ENCODE results near the gene CDYL2.
A peak's percentile ranks its signal among the peaks of the same experiment; 100 is the strongest.

Gene CDYL2

GRCh38 chr16:80569440-80570105, 234.8 kb downstream of the CDYL2 start:
- TF ChIP-seq CTCF (IDR thresholded peaks at IDR 0.05; ENCODE audit: low read depth, low read length), result no peak
- DNase-seq (ENCODE audit: low read depth, low spot score), result peak; percentile 83
- no peak overlapping the region for H3K4me3 ChIP-seq (ENCODE audit: low read depth, low read length)
- in situ Hi-C loops (cut with HindIII; ENCODE audit: low sequenced_read_pairs), result no loop called here

GRCh38 chr16:80564394-80564793, 240.0 kb downstream of the CDYL2 start:
- TF ChIP-seq CTCF (IDR thresholded peaks at IDR 0.05; ENCODE audit: low read depth, low read length), result no peak
- no peak overlapping the region for H3K4me3 ChIP-seq (ENCODE audit: low read depth, low read length)
- no peak for DNase-seq (ENCODE audit: low read depth, low spot score)
- in situ Hi-C loops (cut with HindIII; ENCODE audit: low sequenced_read_pairs), result no loop called here

GRCh38 chr16:80563066-80563465, 241.3 kb downstream of the CDYL2 start:
- no peak for DNase-seq (ENCODE audit: low read depth, low spot score)
- in situ Hi-C loops (cut with HindIII; ENCODE audit: low sequenced_read_pairs), result no loop called here
- TF ChIP-seq CTCF (IDR thresholded peaks at IDR 0.05; ENCODE audit: low read depth, low read length), result no peak

GRCh38 chr16:80559369-80559768, 245.0 kb downstream of the CDYL2 start:
- no peak for DNase-seq (ENCODE audit: low read depth, low spot score)
- in situ Hi-C loops (cut with HindIII; ENCODE audit: low sequenced_read_pairs), result no loop called here
- H3K4me3 ChIP-seq (ENCODE audit: low read depth, low read length), result no peak overlapping the region
- no peak for TF ChIP-seq CTCF (IDR thresholded peaks at IDR 0.05; ENCODE audit: low read depth, low read length)

More at GRCh38 chr16:80563066-80563465, 241.3 kb downstream of the CDYL2 start:
- H3K4me3 ChIP-seq (ENCODE audit: low read depth, low read length), result no peak overlapping the region

- H3K4me3 ChIP-seq (ENCODE audit: low read depth, low read length), result no peak overlapping the region
- no peak for DNase-seq (ENCODE audit: low read depth, low spot score)
- in situ Hi-C loops (cut with HindIII; ENCODE audit: low sequenced_read_pairs), result no loop called here
- no peak for TF ChIP-seq CTCF (IDR thresholded peaks at IDR 0.05; ENCODE audit: low read depth, low read length)
These were observed 247.4 kb downstream of the CDYL2 start for GRCh38 chr16:80557037-80557436.

GRCh38 chr16:80556481-80556880, 247.9 kb downstream of the CDYL2 start:
- no peak overlapping the region for H3K4me3 ChIP-seq (ENCODE audit: low read depth, low read length)
- no peak for TF ChIP-seq CTCF (IDR thresholded peaks at IDR 0.05; ENCODE audit: low read depth, low read length)
- in situ Hi-C loops (cut with HindIII; ENCODE audit: low sequenced_read_pairs), result no loop called here
- no peak for DNase-seq (ENCODE audit: low read depth, low spot score)

All from astrocyte of the spinal cord (primary cell).